Neuronal stem cell (in vitro differentiated cells): ENCODE data around the gene CYP17A1.
A peak's percentile ranks its signal among the peaks of the same experiment; 100 is the strongest.
"Not testable (repeated sequence)": the region's sequence is repeated elsewhere in the genome, so short reads cannot be mapped to it uniquely, and the experiment has no call there.

Experiments
- DNase-seq: peaks from one replicate; pipeline ENCODE4 v3.0.0-alpha.2; 2013; ENCODE audit warnings: low spot score
- H2AFZ ChIP-seq: one replicate; pipeline ENCODE4 v1.6.1; 2013; ENCODE audit warnings: mild to moderate bottlenecking, low read length, inconsistent platforms
- H2AK5ac ChIP-seq: 2 replicates; pipeline ENCODE4 v1.6.1; 2013; ENCODE audit warnings: low read depth, mild to moderate bottlenecking, inconsistent platforms, low read length, moderate library complexity, mixed read lengths
- H2BK120ac ChIP-seq: 2 replicates; pipeline ENCODE4 v1.6.1; 2013; ENCODE audit warnings: low read depth, mild to moderate bottlenecking, inconsistent platforms, low read length, moderate library complexity, mixed read lengths
- H2BK12ac ChIP-seq: one replicate; pipeline ENCODE4 v1.6.1; 2013; ENCODE audit warnings: low read length, inconsistent platforms
- H2BK15ac ChIP-seq: 2 replicates; pipeline ENCODE4 v1.6.1; 2013; ENCODE audit warnings: mild to moderate bottlenecking, low read length, inconsistent platforms, mixed read lengths
- H2BK5ac ChIP-seq: one replicate; pipeline ENCODE4 v1.6.1; 2013; ENCODE audit warnings: inconsistent platforms, mild to moderate bottlenecking, low read length, moderate library complexity
- H3K14ac ChIP-seq: one replicate; pipeline ENCODE4 v1.6.1; 2013; ENCODE audit warnings: low read length, inconsistent platforms
- H3K18ac ChIP-seq: 2 replicates; pipeline ENCODE4 v1.6.1; 2013; ENCODE audit warnings: low read length, inconsistent platforms
- H3K23ac ChIP-seq: 2 replicates; pipeline ENCODE4 v1.6.1; 2013; ENCODE audit warnings: low read depth, mild to moderate bottlenecking, mixed read lengths, low read length, inconsistent platforms; ENCODE audit not compliant: poor library complexity
- H3K27ac ChIP-seq: replicated peaks from 3 replicates; pipeline ENCODE4 v1.5.1; 2013; ENCODE audit warnings: low read length, inconsistent platforms
- H3K27me3 ChIP-seq, 3 experiments: 2 replicates each; pipeline ENCODE4 v1.6.1; 2013; ENCODE audit warnings: low read length in 3 of 3, mild to moderate bottlenecking in 2 of 3, inconsistent platforms in 1 of 3, low read depth in 1 of 3, mixed read lengths in 1 of 3, moderate library complexity in 1 of 3; ENCODE audit not compliant: control insufficient read depth in 3 of 3, insufficient read depth in 3 of 3
- H3K36me3 ChIP-seq, 2 donors: replicated peaks in 1 of 2; 2 replicates each; pipeline ENCODE4 v1.6.1; 2013; ENCODE audit warnings: low read length in 2 of 2; ENCODE audit not compliant: control insufficient read depth in 2 of 2, insufficient read depth in 2 of 2
- H3K4ac ChIP-seq: 2 replicates; pipeline ENCODE4 v1.6.1; 2013; ENCODE audit warnings: inconsistent platforms, mild to moderate bottlenecking, low read length, moderate library complexity
- H3K4me1 ChIP-seq, 2 donors: 1 replicate in 1 of 2; 2 replicates in 1 of 2; pipeline ENCODE4 v1.6.1; 2013; ENCODE audit warnings: low read length in 2 of 2, low read depth in 1 of 2; ENCODE audit not compliant: control insufficient read depth in 2 of 2, insufficient read depth in 1 of 2
- H3K4me2 ChIP-seq: one replicate; pipeline ENCODE4 v1.6.1; 2013; ENCODE audit warnings: mild to moderate bottlenecking, low read length, inconsistent platforms; ENCODE audit not compliant: insufficient read depth, poor library complexity, severe bottlenecking
- H3K4me3 ChIP-seq, 2 donors: 2 replicates each; pipeline ENCODE4 v1.5.1; 2013; ENCODE audit warnings: low read length in 2 of 2, mild to moderate bottlenecking in 2 of 2, inconsistent platforms in 1 of 2, moderate library complexity in 1 of 2
- H3K79me1 ChIP-seq: one replicate; pipeline ENCODE4 v1.6.1; 2013; ENCODE audit warnings: low read depth, mild to moderate bottlenecking, inconsistent platforms, low read length, moderate library complexity
- H3K9ac ChIP-seq: one replicate; pipeline ENCODE4 v1.6.1; 2013; ENCODE audit warnings: mild to moderate bottlenecking, low read depth, low read length, inconsistent platforms; ENCODE audit not compliant: poor library complexity
- H3K9me3 ChIP-seq, 2 donors: replicated peaks in 1 of 2; 2 replicates each; pipeline versions ENCODE3 to v1.6.1; 2013; ENCODE audit warnings: low read length in 2 of 2, mild to moderate bottlenecking in 2 of 2, inconsistent platforms in 1 of 2, low read depth in 1 of 2, mixed read lengths in 1 of 2, moderate library complexity in 1 of 2; ENCODE audit not compliant: control insufficient read depth in 2 of 2, insufficient read depth in 1 of 2
- H4K8ac ChIP-seq: one replicate; pipeline ENCODE4 v1.6.1; 2013; ENCODE audit warnings: low read depth, mild to moderate bottlenecking, inconsistent platforms, low read length, moderate library complexity
- H4K91ac ChIP-seq: one replicate; pipeline ENCODE4 v1.6.1; 2013; ENCODE audit warnings: low read length, low read depth, mild to moderate bottlenecking, inconsistent platforms; ENCODE audit not compliant: poor library complexity
- WGBS, 2 donors: extraction: QIAGEN DNeasy Blood & Tissue Kit; methylation state at CpG; one replicate each; pipeline ENCODE4 v1.1.7; 2013; ENCODE audit warnings: missing lambda C conversion rate in 2 of 2, mixed read lengths in 1 of 2; ENCODE audit not compliant: insufficient read length in 2 of 2, insufficient replicate concordance in 1 of 2; ENCODE audit errors: extremely low coverage in 2 of 2; 5-methylcytosine and 5-hydroxymethylcytosine counted together

The CYP17A1 gene

GRCh38 chr10:102844190-102844776, 7.1 kb upstream of the CYP17A1 start:
- not testable (repeated sequence) for H3K4ac ChIP-seq, H3K18ac ChIP-seq, H2BK12ac ChIP-seq, H4K91ac ChIP-seq, H3K23ac ChIP-seq, H3K79me1 ChIP-seq, H2AFZ ChIP-seq, H4K8ac ChIP-seq, H3K14ac ChIP-seq, DNase-seq, H2BK120ac ChIP-seq, H3K4me1 ChIP-seq, H3K27me3 ChIP-seq, H3K4me3 ChIP-seq, H2BK5ac ChIP-seq, H3K27ac ChIP-seq, H2BK15ac ChIP-seq, H3K36me3 ChIP-seq, H3K9ac ChIP-seq, H3K4me2 ChIP-seq, H2AK5ac ChIP-seq
- WGBS, 2 donors, result no CpG with 5 or more reads among the region's 6 CpGs
- peaks cover 10 to 16% of the 10 kb centered on the region in 2 donors for H3K9me3 ChIP-seq

DNA sequence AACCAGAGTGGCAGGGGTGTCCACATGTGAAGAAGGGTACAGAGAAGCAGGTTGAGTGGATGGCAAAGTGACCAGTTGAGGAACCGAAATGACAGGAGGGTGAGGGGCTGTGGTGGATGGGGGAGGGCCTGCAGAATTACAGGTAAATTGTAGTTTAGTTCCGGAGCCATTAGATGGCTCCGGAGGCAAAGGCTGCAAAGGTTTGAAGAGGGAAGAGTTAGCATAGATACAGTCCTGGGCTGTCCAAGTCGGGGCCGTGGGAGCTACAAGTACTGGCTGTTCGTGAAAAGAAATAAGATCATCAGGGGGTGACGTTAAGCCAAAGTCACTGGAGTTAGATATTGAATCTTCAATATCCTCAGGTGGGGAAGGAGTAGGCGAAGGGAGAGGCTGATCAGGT, 5.9 kb upstream of the CYP17A1 start:
- H2BK12ac ChIP-seq, H3K14ac ChIP-seq, H3K18ac ChIP-seq, H3K27me3 ChIP-seq, H3K36me3 ChIP-seq, H4K8ac ChIP-seq, H2BK15ac ChIP-seq, H3K27ac ChIP-seq, H4K91ac ChIP-seq, H3K23ac ChIP-seq, H3K4me1 ChIP-seq, H3K79me1 ChIP-seq, H3K4me2 ChIP-seq, H2BK120ac ChIP-seq, H3K9ac ChIP-seq, H2BK5ac ChIP-seq, H2AK5ac ChIP-seq, H3K4me3 ChIP-seq, DNase-seq, H3K4ac ChIP-seq: not testable (repeated sequence)
- WGBS, 2 donors, result no CpG with 5 or more reads among the region's 8 CpGs
- Histone ChIP-seq H3K9me3 (peaks cover 9 to 16% of the 10 kb centered on the region in 2 donors), H2AFZ (peak overlapping the region; percentile 19)

GRCh38 chr10:102841827-102842345, 4.7 kb upstream of the CYP17A1 start:
- H3K4me3 ChIP-seq, result no peak overlapping the region
- H2BK15ac ChIP-seq, result no peak overlapping the region
- peaks cover 5 to 7% of the 10 kb centered on the region in 2 donors for H3K9me3 ChIP-seq
- H3K4ac ChIP-seq, result no peak overlapping the region
- H3K36me3 ChIP-seq, result peaks cover 0 to 2% of the 10 kb centered on the region in 2 donors
- H3K14ac ChIP-seq, result no peak overlapping the region
- no peak overlapping the region for H4K91ac ChIP-seq
- no peaks in the 10 kb centered on the region for H3K4me1 ChIP-seq
- DNase-seq, result no peak
- H3K27ac ChIP-seq, result no peak overlapping the region
- no peak overlapping the region for H3K4me2 ChIP-seq
- H2AK5ac ChIP-seq, result no peak overlapping the region
- H3K18ac ChIP-seq, result no peak overlapping the region
- H2BK120ac ChIP-seq, result no peak overlapping the region
- no peak overlapping the region for H3K9ac ChIP-seq
- H3K23ac ChIP-seq, result no peak overlapping the region
- no peak overlapping the region for H4K8ac ChIP-seq
- peaks cover 0 to 3% (median 0%) of the 10 kb centered on the region in 3 experiments for H3K27me3 ChIP-seq
- no CpG with 5 or more reads among the region's 11 CpGs for WGBS, 2 donors
- peak overlapping the region; percentile 17 for H2AFZ ChIP-seq
- no peak overlapping the region for H2BK12ac ChIP-seq
- no peaks in the 10 kb centered on the region for H3K79me1 ChIP-seq
- H2BK5ac ChIP-seq, result no peak overlapping the region

DNA sequence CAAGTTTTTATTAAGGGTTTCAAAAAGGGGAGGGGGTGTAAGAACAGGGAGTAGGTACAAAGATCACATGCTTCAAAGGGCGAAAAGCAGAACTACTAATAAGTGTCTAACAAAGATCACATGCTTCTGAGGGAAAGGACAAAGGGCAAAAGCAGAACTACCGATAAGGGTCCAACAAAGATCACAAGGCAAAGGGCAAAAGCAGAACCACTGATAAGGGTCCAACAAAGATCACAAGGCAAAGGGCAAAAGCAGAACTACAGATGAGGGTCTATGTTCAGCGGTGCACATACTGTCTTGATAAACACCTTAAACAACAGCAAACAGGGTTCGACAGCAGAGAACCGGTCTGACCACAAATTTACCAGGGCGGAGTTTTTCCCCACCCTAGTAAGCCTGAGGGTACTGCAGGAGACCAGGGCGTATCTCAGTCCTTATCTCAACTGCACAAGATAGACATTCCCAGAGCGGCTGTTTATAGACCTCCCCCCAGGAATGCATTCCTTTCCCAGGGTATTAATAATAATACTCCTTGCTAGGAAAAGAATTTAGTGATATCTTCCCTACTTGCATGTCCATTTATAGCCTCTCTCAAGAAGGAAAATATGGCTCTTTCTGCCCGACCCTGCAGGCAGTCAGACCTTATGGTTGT, 1.2 kb upstream of the CYP17A1 start:
- not testable (repeated sequence) for H3K27ac ChIP-seq, H3K79me1 ChIP-seq, H2BK120ac ChIP-seq, H3K4ac ChIP-seq, DNase-seq, H4K91ac ChIP-seq, H2BK15ac ChIP-seq, H2AFZ ChIP-seq, H3K36me3 ChIP-seq, H3K9me3 ChIP-seq, H3K14ac ChIP-seq, H3K4me2 ChIP-seq, H2BK5ac ChIP-seq, H3K4me3 ChIP-seq, H3K27me3 ChIP-seq, H2BK12ac ChIP-seq, H3K4me1 ChIP-seq, H2AK5ac ChIP-seq, H3K18ac ChIP-seq, H3K9ac ChIP-seq, H3K23ac ChIP-seq, H4K8ac ChIP-seq
- no CpG with 5 or more reads among the region's 9 CpGs for WGBS, 2 donors
